Regular cardiac myocyte (primary cell): Measurements from ENCODE around the gene SRRM5. TPM values are rescaled to one million over a fixed set of nuclear protein-coding genes. Genes with fewer than 3 reads are reported as not detected.

Experiments
- total RNA-seq: library from RNA; depleted of rRNA; stranded (reverse); fragments of >200 nt; gene quantifications from 2 replicates; pipeline ENCODE4 v1.2.3, GENCODE V29; 2014

Gene SRRM5
- total RNA-seq: not detected in 2 replicates

GRCh38 chr19:43611788-43612187 is at the start of gene SRRM5:
Gene SRRM5, plus strand, starts transcription at chr19:43612088. Its CDS starts 34 bp downstream, at chr19:43612122.

GRCh38 chr19:43575156-43575950 is 36.5 kb upstream of the SRRM5 start, which contains the start of the genes PINLYP and XRCC1:
Gene PINLYP, plus strand, starts transcription at chr19:43575801. Its CDS starts 1,391 bp downstream, at chr19:43577192.
Gene XRCC1, minus strand, starts transcription at chr19:43575527. Its CDS starts 69 bp downstream, at chr19:43575458.

GRCh38 chr19:43595999-43596841 is 15.7 kb upstream of the SRRM5 start, which contains the start of the genes IRGQ and ZNF576:
Gene IRGQ, minus strand, starts transcription at chr19:43596134. Its CDS starts 796 bp downstream, at chr19:43595338.
Gene ZNF576, plus strand, starts transcription at chr19:43596595. Its CDS starts 514 bp downstream, at chr19:43597109.

GRCh38 chr19:43619262-43620060 is 7.6 kb downstream of the SRRM5 start, which contains the start of gene ZNF428:
Gene ZNF428, minus strand, starts transcription at chr19:43619629. Its CDS starts 5,325 bp downstream, at chr19:43614304.

GRCh38 chr19:43639519-43640423 is 27.9 kb downstream of the SRRM5 start, which contains the start of gene CADM4:
Gene CADM4, minus strand, starts transcription at chr19:43639850. Its CDS starts 60 bp downstream, at chr19:43639790.

Other genes with a start within 250 kb of the SRRM5 start
- gene TEX101, start 197.2 kb upstream of the SRRM5 start, total RNA-seq: not detected in 2 replicates
- gene LYPD3, start 146.5 kb upstream of the SRRM5 start, total RNA-seq: under 0.01 and 0.28 TPM in 2 replicates
- 10.5 and 22.3 TPM in 2 replicates for gene PHLDB3, start 107.3 kb upstream of the SRRM5 start, total RNA-seq
- gene ETHE1, start 84.9 kb upstream of the SRRM5 start, total RNA-seq: 75.3 and 94.1 TPM in 2 replicates
- under 0.01 and 0.28 TPM in 2 replicates for gene ZNF575, start 78.9 kb upstream of the SRRM5 start, total RNA-seq
- gene XRCC1, start 36.6 kb upstream of the SRRM5 start, total RNA-seq: 13.0 and 19.4 TPM in 2 replicates
- gene PINLYP, start 36.3 kb upstream of the SRRM5 start, total RNA-seq: 2.0 and 2.5 TPM in 2 replicates
- gene IRGQ, start 16.0 kb upstream of the SRRM5 start, total RNA-seq: 14.9 and 19.9 TPM in 2 replicates
- 9.6 and 14.6 TPM in 2 replicates for gene ZNF576, start 15.5 kb upstream of the SRRM5 start, total RNA-seq
- 28.2 and 35.0 TPM in 2 replicates for gene ZNF428, start 7.5 kb downstream of the SRRM5 start, total RNA-seq
- 4.2 and 6.8 TPM in 2 replicates for gene CADM4, start 27.8 kb downstream of the SRRM5 start, total RNA-seq
- gene PLAUR, start 58.1 kb downstream of the SRRM5 start, total RNA-seq: 92.2 and 136 TPM in 2 replicates
- not detected in 2 replicates for gene IRGC, start 104.0 kb downstream of the SRRM5 start, total RNA-seq
- 4.8 and 6.8 TPM in 2 replicates for gene SMG9, start 142.9 kb downstream of the SRRM5 start, total RNA-seq
- gene KCNN4, start 168.9 kb downstream of the SRRM5 start, total RNA-seq: 3.8 and 4.5 TPM in 2 replicates
- 0.19 and 2.8 TPM in 2 replicates for gene LYPD5, start 190.4 kb downstream of the SRRM5 start, total RNA-seq
- 10.0 and 14.1 TPM in 2 replicates for gene ZNF283, start 215.2 kb downstream of the SRRM5 start, total RNA-seq